ENCODE measurements around the gene CTNNBIP1. TPM values are rescaled to one million over a fixed set of nuclear protein-coding genes. Genes with fewer than 3 reads are reported as not detected.

The CTNNBIP1 gene
- polyA plus RNA-seq, 1 donor (not counting 4 experiments of a cell fraction or from before 2014, with no cell fraction given) = 92.3 TPM

DNA sequence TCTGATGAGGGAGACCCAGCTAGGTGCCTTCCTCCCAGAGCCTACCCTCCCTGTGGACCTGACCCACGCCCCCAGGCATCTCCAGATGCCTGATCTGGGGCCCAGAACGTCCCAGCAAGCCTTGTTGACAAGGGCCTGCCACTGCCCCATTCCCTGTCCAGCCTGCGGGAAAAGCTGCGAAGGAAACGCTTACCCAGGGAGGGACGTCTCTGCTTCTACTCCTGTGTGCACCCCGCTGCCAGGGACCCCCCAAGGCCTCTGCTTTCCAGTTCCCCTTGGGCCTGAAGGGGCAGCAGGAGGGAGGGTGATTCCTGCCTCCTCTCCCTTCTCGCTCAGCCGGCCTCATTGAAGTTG, 74.7 kb downstream of the CTNNBIP1 start:
- H4K20me1 ChIP-seq (ENCODE audit: control insufficient read depth, extremely low read depth, insufficient read depth, low read length) = no peaks in the 10 kb centered on the region
- FAIRE-seq (no peak), DNase-seq (ENCODE audit: low read depth, low spot score) (no peak)
- peak overlapping the region; percentile 78 for H3K9ac ChIP-seq (ENCODE audit: control insufficient read depth, extremely low read depth, insufficient read depth, low read length)
- peaks cover 2 to 3% of the 10 kb centered on the region in 2 experiments for H3K36me3 ChIP-seq (ENCODE audit: control insufficient read depth in 2 of 2, extremely low read depth in 1 of 2, insufficient read depth in 2 of 2, low read length in 2 of 2)
- no peak for TF ChIP-seq EZH2 (IDR thresholded peaks at IDR 0.05; ENCODE audit: low read length)
- TF ChIP-seq CTCF (optimal IDR thresholded peaks at IDR 0.05 in 1 of 3, IDR thresholded peaks at IDR 0.05 in 1 of 3, conservative IDR thresholded peaks at IDR 0.05 in 1 of 3; ENCODE audit: extremely low read depth in 1 of 3, insufficient read depth in 2 of 3, low read length in 3 of 3) = no peak
- H3K27me3 ChIP-seq (ENCODE audit: control insufficient read depth, extremely low read depth, insufficient read depth, low read length) = no peaks in the 10 kb centered on the region
- no peak overlapping the region for H2AFZ ChIP-seq (ENCODE audit: control insufficient read depth, low read length)
- dilution Hi-C loops (cut with MboI; ENCODE audit: extremely low pct_ligation_motif_present, low sequenced_read_pairs) = no loop called here
- peak overlapping the region; percentile 93 for H3K4me2 ChIP-seq (ENCODE audit: control insufficient read depth, extremely low read depth, insufficient read depth, low read depth, low read length)
- no peaks in the 10 kb centered on the region for H3K9me1 ChIP-seq (ENCODE audit: control insufficient read depth, extremely low read depth, insufficient read depth, low read length)
- H3K79me2 ChIP-seq (ENCODE audit: control insufficient read depth, insufficient read depth, low read length) = peaks cover 27% of the 10 kb centered on the region
- peak overlapping the region; percentile 47 to 71 (median 63) for H3K4me3 ChIP-seq (ENCODE audit: control insufficient read depth in 2 of 3, extremely low read depth in 1 of 3, insufficient read depth in 2 of 3, low read depth in 1 of 3, low read length in 3 of 3)
- peaks cover 63% of the 10 kb centered on the region for H3K4me1 ChIP-seq (ENCODE audit: control insufficient read depth, extremely low read depth, insufficient read depth, low read length)
- no peaks in the 10 kb centered on the region for H3K9me3 ChIP-seq (ENCODE audit: control insufficient read depth, low read depth, low read length)
- peak overlapping the region; percentile 92 for H3K27ac ChIP-seq (ENCODE audit: control insufficient read depth, insufficient read depth, low read length)

DNA sequence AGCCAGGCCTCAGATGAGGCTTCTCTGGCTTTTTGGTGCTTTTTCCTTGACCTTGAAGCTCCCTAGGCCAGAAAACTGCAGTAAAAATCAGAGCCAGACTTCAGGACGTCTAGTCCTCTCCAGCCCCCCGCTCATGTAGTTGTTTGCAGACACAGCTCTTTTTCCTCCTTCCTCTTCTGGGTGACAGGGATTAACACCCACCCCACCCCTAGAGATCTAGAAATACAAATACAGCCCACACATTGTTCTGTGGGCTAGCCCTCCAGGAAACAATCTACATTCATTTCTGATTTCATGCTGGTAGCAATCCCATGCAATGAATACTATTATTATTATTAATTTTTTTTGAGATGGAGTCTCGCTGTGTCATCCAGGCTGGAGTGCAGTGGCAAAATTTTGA, 76.4 kb downstream of the CTNNBIP1 start:
- H3K4me1 ChIP-seq (ENCODE audit: control insufficient read depth, extremely low read depth, insufficient read depth, low read length) = peaks cover 46% of the 10 kb centered on the region
- FAIRE-seq = no peak

More for the DNA sequence above, 76.4 kb downstream of the CTNNBIP1 start:
- H2AFZ ChIP-seq (ENCODE audit: control insufficient read depth, low read length) = no peak overlapping the region
- dilution Hi-C loops (cut with MboI; ENCODE audit: extremely low pct_ligation_motif_present, low sequenced_read_pairs) = no loop called here
- H3K9me3 ChIP-seq (ENCODE audit: control insufficient read depth, low read depth, low read length) = no peaks in the 10 kb centered on the region
- peaks cover 33% of the 10 kb centered on the region for H3K79me2 ChIP-seq (ENCODE audit: control insufficient read depth, insufficient read depth, low read length)
- H3K36me3 ChIP-seq (ENCODE audit: control insufficient read depth in 2 of 2, extremely low read depth in 1 of 2, insufficient read depth in 2 of 2, low read length in 2 of 2) = peaks cover 3% of the 10 kb centered on the region in 2 experiments
- H3K4me3 ChIP-seq (ENCODE audit: control insufficient read depth in 2 of 3, extremely low read depth in 1 of 3, insufficient read depth in 2 of 3, low read depth in 1 of 3, low read length in 3 of 3) = peak overlapping the region in 1 of 3 experiments; percentile 10
- TF ChIP-seq EZH2 (IDR thresholded peaks at IDR 0.05; ENCODE audit: low read length) = no peak
- no peak for TF ChIP-seq CTCF (optimal IDR thresholded peaks at IDR 0.05 in 1 of 3, IDR thresholded peaks at IDR 0.05 in 1 of 3, conservative IDR thresholded peaks at IDR 0.05 in 1 of 3; ENCODE audit: extremely low read depth in 1 of 3, insufficient read depth in 2 of 3, low read length in 3 of 3)
- no peak overlapping the region for H3K4me2 ChIP-seq (ENCODE audit: control insufficient read depth, extremely low read depth, insufficient read depth, low read depth, low read length)
- no peaks in the 10 kb centered on the region for H3K27me3 ChIP-seq (ENCODE audit: control insufficient read depth, extremely low read depth, insufficient read depth, low read length)
- H4K20me1 ChIP-seq (ENCODE audit: control insufficient read depth, extremely low read depth, insufficient read depth, low read length) = no peaks in the 10 kb centered on the region
- no peak overlapping the region for H3K27ac ChIP-seq (ENCODE audit: control insufficient read depth, insufficient read depth, low read length)
- DNase-seq (ENCODE audit: low read depth, low spot score) = no peak
- H3K9me1 ChIP-seq (ENCODE audit: control insufficient read depth, extremely low read depth, insufficient read depth, low read length) = no peaks in the 10 kb centered on the region
- H3K9ac ChIP-seq (ENCODE audit: control insufficient read depth, extremely low read depth, insufficient read depth, low read length) = no peak overlapping the region

Measured in keratinocyte (primary cell).